Loucy (cell line): ENCODE results near the gene TTBK1.
"Not testable (repeated sequence)": the region's sequence is repeated elsewhere in the genome, so short reads cannot be mapped to it uniquely, and the experiment has no call there.

Experiments
- H2AFZ ChIP-seq: fragments of 200-600 bp; sonication (generic); 2 replicates; pipeline ENCODE4 v1.6.0; 2016; ENCODE audit warnings: antibody characterized with exemption, mild to moderate bottlenecking, low read length, moderate library complexity
- H3F3A ChIP-seq: fragments of 200-600 bp; 2 replicates; pipeline ENCODE4 v1.6.0; 2016; ENCODE audit warnings: antibody characterized with exemption, low read depth, mild to moderate bottlenecking
- H3K27me3 ChIP-seq: fragments of 200-600 bp; sonication (generic); 2 replicates; pipeline ENCODE4 v1.6.1; 2014; ENCODE audit warnings: low read length, mild to moderate bottlenecking; ENCODE audit not compliant: insufficient read depth, poor library complexity, severe bottlenecking
- H3K36me3 ChIP-seq: fragments of 200-600 bp; sonication (generic); 2 replicates; pipeline ENCODE4 v1.6.1; 2016; ENCODE audit warnings: low read length; ENCODE audit not compliant: insufficient read depth
- H3K4me1 ChIP-seq: fragments of 200-600 bp; sonication (generic); 2 replicates; pipeline ENCODE4 v1.5.1; 2014; ENCODE audit warnings: low read length, mild to moderate bottlenecking; ENCODE audit not compliant: insufficient read depth, poor library complexity, severe bottlenecking
- H3K4me2 ChIP-seq: fragments of 200-600 bp; sonication (generic); 2 replicates; pipeline ENCODE4 v1.6.0; 2014; ENCODE audit warnings: antibody characterized with exemption, low read length, low read depth, mild to moderate bottlenecking; ENCODE audit not compliant: poor library complexity, severe bottlenecking
- H3K4me3 ChIP-seq: fragments of 200-600 bp; sonication (generic); 2 replicates; pipeline ENCODE4 v1.5.1; 2014; ENCODE audit warnings: low read length, mild to moderate bottlenecking, mixed read lengths; ENCODE audit not compliant: poor library complexity, severe bottlenecking
- H3K79me2 ChIP-seq: fragments of 200-600 bp; sonication (generic); 2 replicates; pipeline ENCODE4 v1.6.1; 2014; ENCODE audit warnings: low read length; ENCODE audit not compliant: insufficient read depth
- H3K9ac ChIP-seq: fragments of 200-600 bp; sonication (generic); 2 replicates; pipeline ENCODE4 v1.6.0; 2014; ENCODE audit warnings: mild to moderate bottlenecking, low read depth, low read length, moderate library complexity; ENCODE audit not compliant: poor library complexity, severe bottlenecking
- H3K9me2 ChIP-seq: fragments of 200-600 bp; sonication (generic); replicated peaks from 2 replicates; pipeline ENCODE4 v1.6.1; 2016; ENCODE audit warnings: low read depth, low read length, mixed read lengths
- H3K9me3 ChIP-seq: fragments of 200-600 bp; sonication (generic); 2 replicates; pipeline ENCODE4 v1.6.1; 2014; ENCODE audit warnings: mild to moderate bottlenecking, antibody characterized with exemption, low read length, low read depth; ENCODE audit not compliant: insufficient read depth
- H4K20me1 ChIP-seq: fragments of 200-600 bp; sonication (generic); 2 replicates; pipeline ENCODE4 v1.6.0; 2014; ENCODE audit warnings: antibody characterized with exemption, low read length, mild to moderate bottlenecking; ENCODE audit not compliant: insufficient read depth, poor library complexity, severe bottlenecking
- CTCF ChIP-seq: fragments of 200-600 bp; sonication (generic); conservative IDR thresholded peaks from 2 replicates; pipeline ENCODE4 v1.5.1; 2014; ENCODE audit warnings: mild to moderate bottlenecking, antibody characterized with exemption, low read length
- EZH2phosphoT487 ChIP-seq: fragments of 200-600 bp; IDR thresholded peaks from 2 replicates; pipeline ENCODE4 v1.6.1; 2018; ENCODE audit warnings: antibody characterized with exemption, mild to moderate bottlenecking, moderate library complexity, borderline replicate concordance

TTBK1 gene

GRCh38 chr6:43301081-43301870, 58.0 kb downstream of the TTBK1 start:
- Histone ChIP-seq H4K20me1 (no peaks in the 10 kb centered on the region), H3F3A (no peaks in the 10 kb centered on the region), H3K9me3 (no peaks in the 10 kb centered on the region), H3K4me1 (no peaks in the 10 kb centered on the region), H3K9ac (no peak overlapping the region), H3K27me3 (no peaks in the 10 kb centered on the region), H3K79me2 (no peaks in the 10 kb centered on the region), H3K9me2 (no peaks in the 10 kb centered on the region), H3K4me3 (no peak overlapping the region), H3K36me3 (no peaks in the 10 kb centered on the region), H2AFZ (no peak overlapping the region), H3K4me2 (no peak overlapping the region)
- TF ChIP-seq EZH2phosphoT487, result no peak
- TF ChIP-seq CTCF, result no peak

DNA sequence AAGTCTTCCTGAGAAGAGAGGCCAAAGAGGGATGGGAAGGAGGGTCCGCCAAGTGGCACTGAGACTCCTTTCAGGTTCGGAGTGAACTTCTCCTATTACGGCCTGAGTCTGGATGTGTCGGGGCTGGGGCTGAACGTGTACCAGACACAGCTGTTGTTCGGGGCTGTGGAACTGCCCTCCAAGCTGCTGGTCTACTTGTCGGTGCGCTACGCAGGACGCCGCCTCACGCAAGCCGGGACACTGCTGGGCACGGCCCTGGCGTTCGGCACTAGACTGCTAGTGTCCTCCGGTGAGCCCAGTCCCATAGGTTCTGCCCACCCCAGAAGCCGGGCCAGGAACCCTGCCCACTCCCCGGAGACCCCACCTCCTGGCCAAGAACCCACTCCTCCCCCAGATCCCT, 58.8 kb downstream of the TTBK1 start:
- TF ChIP-seq CTCF (no peak), EZH2phosphoT487 (no peak)
- H3F3A ChIP-seq, result no peaks in the 10 kb centered on the region
- H2AFZ ChIP-seq, result no peak overlapping the region
- H3K27me3 ChIP-seq, result no peaks in the 10 kb centered on the region
- no peak overlapping the region for H3K4me3 ChIP-seq
- no peak overlapping the region for H3K9ac ChIP-seq
- H3K4me2 ChIP-seq, result no peak overlapping the region
- no peaks in the 10 kb centered on the region for H3K9me3 ChIP-seq
- H3K79me2 ChIP-seq, result no peaks in the 10 kb centered on the region
- no peaks in the 10 kb centered on the region for H3K9me2 ChIP-seq
- no peaks in the 10 kb centered on the region for H3K36me3 ChIP-seq
- H3K4me1 ChIP-seq, result no peaks in the 10 kb centered on the region
- no peaks in the 10 kb centered on the region for H4K20me1 ChIP-seq

DNA sequence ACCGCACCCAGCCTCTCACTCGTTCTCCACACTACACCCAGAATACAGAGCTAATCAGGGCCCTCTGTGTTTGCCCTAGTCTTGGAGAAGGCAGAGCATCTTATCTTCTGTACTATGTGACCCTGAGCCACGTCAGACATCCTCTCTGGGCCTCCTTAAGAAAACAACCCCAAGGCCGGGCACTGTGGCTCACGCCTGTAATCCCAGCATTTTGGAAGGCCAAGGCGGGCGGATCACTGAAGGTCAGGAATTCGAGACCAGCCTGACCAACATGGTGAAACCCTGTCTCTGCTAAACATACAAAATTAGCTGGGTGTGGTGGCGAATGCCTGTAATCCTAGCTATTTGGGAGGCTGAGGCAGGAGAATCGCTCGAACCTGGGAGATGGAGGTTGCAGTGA, 59.7 kb downstream of the TTBK1 start:
- H3K9ac ChIP-seq, H3K9me3 ChIP-seq, H3K36me3 ChIP-seq, H4K20me1 ChIP-seq, H3F3A ChIP-seq, H3K4me2 ChIP-seq, H2AFZ ChIP-seq, H3K4me3 ChIP-seq, H3K79me2 ChIP-seq, H3K27me3 ChIP-seq, H3K4me1 ChIP-seq, H3K9me2 ChIP-seq: not testable (repeated sequence)

DNA sequence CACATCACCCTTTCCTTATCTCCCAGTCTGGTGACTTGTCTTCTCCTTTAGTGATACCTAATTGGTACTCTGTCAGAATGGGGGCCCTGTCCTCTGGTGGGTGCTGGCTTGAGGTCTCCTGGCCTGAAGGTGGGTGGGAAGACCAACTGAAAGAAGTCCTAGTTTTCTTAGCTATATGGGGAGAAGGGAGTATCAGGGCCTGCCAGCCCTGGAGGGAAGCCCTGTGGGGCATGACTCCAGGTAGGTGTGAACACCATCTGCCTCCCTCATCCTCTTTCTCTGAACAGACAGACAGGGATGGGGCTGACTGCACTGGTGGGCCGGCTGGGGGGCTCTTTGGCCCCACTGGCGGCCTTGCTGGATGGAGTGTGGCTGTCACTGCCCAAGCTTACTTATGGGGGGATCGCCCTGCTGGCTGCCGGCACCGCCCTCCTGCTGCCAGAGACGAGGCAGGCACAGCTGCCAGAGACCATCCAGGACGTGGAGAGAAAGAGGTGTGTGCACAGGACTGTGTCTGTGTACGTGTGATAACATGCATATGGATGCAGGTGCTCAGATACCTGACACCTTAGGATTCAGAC, 60.6 kb downstream of the TTBK1 start:
- Histone ChIP-seq H3K4me1 (no peaks in the 10 kb centered on the region), H3K27me3 (no peaks in the 10 kb centered on the region), H2AFZ (no peak overlapping the region), H3K79me2 (no peaks in the 10 kb centered on the region), H3K9me2 (no peaks in the 10 kb centered on the region), H3K9me3 (no peaks in the 10 kb centered on the region), H4K20me1 (no peaks in the 10 kb centered on the region), H3K4me3 (no peak overlapping the region), H3K36me3 (no peaks in the 10 kb centered on the region), H3F3A (no peaks in the 10 kb centered on the region), H3K4me2 (no peak overlapping the region), H3K9ac (no peak overlapping the region)
- no peak for TF ChIP-seq CTCF
- TF ChIP-seq EZH2phosphoT487, result no peak
